ENCODE data around the gene ZBTB16.
A peak's percentile ranks its signal among the peaks of the same experiment; 100 is the strongest.

The ZBTB16 gene

GRCh38 chr11:114109206-114110090 lies 49.9 kb downstream of the ZBTB16 start:
- Histone ChIP-seq H3K4me1 (ENCODE audit: control insufficient read depth, insufficient read depth, low read length) (peaks cover 4% of the 10 kb centered on the region; the same call in 1 of the 2 replicates), H3K36me3 (ENCODE audit: control insufficient read depth, insufficient read depth, low read length) (no peaks in the 10 kb centered on the region), H3K9ac (ENCODE audit: low read depth, low read length) (no peak overlapping the region), H3K9me3 (ENCODE audit: control insufficient read depth, insufficient read depth, low read length) (no peaks in the 10 kb centered on the region), H3K27ac (ENCODE audit: low read depth, low read length) (no peak overlapping the region), H3K27me3 (ENCODE audit: control insufficient read depth, insufficient read depth, low read length) (no peaks in the 10 kb centered on the region), H3K4me3 (ENCODE audit: low read depth, low read length) (no peak overlapping the region)

- Histone ChIP-seq H3K36me3 (ENCODE audit: control insufficient read depth, insufficient read depth, low read length) (no peaks in the 10 kb centered on the region), H3K4me3 (ENCODE audit: low read depth, low read length) (no peak overlapping the region), H3K27me3 (ENCODE audit: control insufficient read depth, insufficient read depth, low read length) (no peaks in the 10 kb centered on the region), H3K9ac (ENCODE audit: low read depth, low read length) (no peak overlapping the region), H3K9me3 (ENCODE audit: control insufficient read depth, insufficient read depth, low read length) (no peaks in the 10 kb centered on the region), H3K27ac (ENCODE audit: low read depth, low read length) (no peak overlapping the region), H3K4me1 (ENCODE audit: control insufficient read depth, insufficient read depth, low read length) (0 out of 2 replicates have a peak, but pooled peaks cover 4% of the 10 kb centered on the region)
These were observed 50.6 kb downstream of the ZBTB16 start for GRCh38 chr11:114110123-114110522.

DNA sequence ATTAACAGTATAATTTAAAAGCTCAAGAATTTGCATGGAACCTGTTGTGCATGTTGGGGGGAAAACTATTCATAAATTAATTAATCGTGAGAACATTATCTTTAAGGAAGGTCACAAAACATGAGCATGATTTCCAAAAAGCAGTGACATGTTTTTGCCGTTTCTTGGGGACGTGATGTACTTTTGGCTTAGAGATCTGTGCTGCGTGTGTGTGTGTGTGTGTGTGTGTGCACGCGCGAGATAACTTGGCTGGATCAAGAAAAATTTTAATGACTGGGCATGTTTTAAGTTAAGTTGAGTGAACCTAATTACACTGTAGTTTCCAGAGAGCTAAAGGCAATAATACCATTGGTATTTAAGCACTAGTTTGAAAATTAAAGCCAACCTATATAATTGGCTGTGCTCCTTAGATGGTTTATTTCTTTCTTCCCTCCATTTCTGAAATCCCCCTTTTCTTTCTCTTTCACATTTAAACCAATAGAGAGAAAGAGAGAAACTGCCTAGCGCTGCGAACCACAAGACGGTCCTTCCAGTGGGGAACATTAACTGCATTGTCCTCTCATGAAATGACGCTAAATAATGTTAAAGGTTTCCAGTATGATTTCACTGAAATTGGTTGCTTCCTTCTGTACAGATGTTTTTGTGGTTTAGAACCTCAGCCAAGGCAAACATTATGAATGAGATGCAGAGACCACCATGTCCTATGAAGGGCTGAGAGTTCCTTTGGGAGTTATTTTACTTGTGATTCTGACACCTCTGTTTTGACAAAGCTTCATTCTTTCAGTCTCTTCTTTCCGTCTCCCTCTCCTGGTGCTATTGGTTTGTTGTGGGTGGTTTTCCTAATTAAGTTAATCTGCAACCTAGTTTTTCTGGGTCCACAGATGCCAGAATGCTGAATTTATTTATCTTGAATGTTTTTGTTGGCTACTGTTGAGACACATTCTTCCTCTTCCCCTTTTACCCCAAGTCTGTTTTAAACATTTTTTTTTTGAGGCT lies 51.7 kb downstream of the ZBTB16 start:
- Histone ChIP-seq H3K9me3 (ENCODE audit: control insufficient read depth, insufficient read depth, low read length) (no peaks in the 10 kb centered on the region), H3K9ac (ENCODE audit: low read depth, low read length) (no peak overlapping the region), H3K27me3 (ENCODE audit: control insufficient read depth, insufficient read depth, low read length) (no peaks in the 10 kb centered on the region), H3K27ac (ENCODE audit: low read depth, low read length) (no peak overlapping the region), H3K4me1 (ENCODE audit: control insufficient read depth, insufficient read depth, low read length) (0 out of 2 replicates have a peak, but pooled peaks cover 4% of the 10 kb centered on the region), H3K4me3 (ENCODE audit: low read depth, low read length) (no peak overlapping the region), H3K36me3 (ENCODE audit: control insufficient read depth, insufficient read depth, low read length) (no peaks in the 10 kb centered on the region)

DNA sequence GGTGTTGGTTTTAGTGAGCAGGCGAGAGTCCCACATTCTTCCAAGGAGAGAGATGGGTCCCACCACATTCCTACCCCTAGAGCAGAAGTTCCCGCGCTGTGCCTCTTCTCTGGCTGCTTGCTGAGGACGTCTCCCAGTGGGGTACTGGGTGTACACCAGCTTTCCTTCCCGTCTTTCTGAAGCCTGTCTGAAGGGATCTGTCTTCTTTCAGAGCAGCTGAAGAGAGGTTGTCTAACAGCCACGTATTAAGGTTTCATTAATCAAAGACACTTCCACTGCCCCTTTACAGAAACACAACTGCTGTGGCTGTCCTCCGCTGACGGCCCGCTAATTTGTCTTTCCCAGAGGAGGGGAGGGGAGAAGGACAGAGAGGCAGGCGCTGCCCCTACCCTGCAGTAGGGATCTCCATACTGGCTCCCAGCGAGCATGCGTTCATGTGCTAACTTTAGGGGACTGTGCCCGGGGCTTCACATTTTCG lies 56.0 kb downstream of the ZBTB16 start:
- Histone ChIP-seq H3K9me3 (ENCODE audit: control insufficient read depth, insufficient read depth, low read length) (no peaks in the 10 kb centered on the region), H3K4me1 (ENCODE audit: control insufficient read depth, insufficient read depth, low read length) (no peaks in the 10 kb centered on the region), H3K27ac (ENCODE audit: low read depth, low read length) (peak overlapping the region; percentile 51), H3K36me3 (ENCODE audit: control insufficient read depth, insufficient read depth, low read length) (no peaks in the 10 kb centered on the region), H3K4me3 (ENCODE audit: low read depth, low read length) (no peak overlapping the region), H3K9ac (ENCODE audit: low read depth, low read length) (no peak overlapping the region), H3K27me3 (ENCODE audit: control insufficient read depth, insufficient read depth, low read length) (no peaks in the 10 kb centered on the region)

GRCh38 chr11:114116357-114116756 lies 56.8 kb downstream of the ZBTB16 start:
- H3K4me1 ChIP-seq (ENCODE audit: control insufficient read depth, insufficient read depth, low read length), result no peaks in the 10 kb centered on the region
- H3K36me3 ChIP-seq (ENCODE audit: control insufficient read depth, insufficient read depth, low read length), result no peaks in the 10 kb centered on the region
- no peak overlapping the region for H3K27ac ChIP-seq (ENCODE audit: low read depth, low read length)
- no peaks in the 10 kb centered on the region for H3K27me3 ChIP-seq (ENCODE audit: control insufficient read depth, insufficient read depth, low read length)
- no peak overlapping the region for H3K9ac ChIP-seq (ENCODE audit: low read depth, low read length)
- no peaks in the 10 kb centered on the region for H3K9me3 ChIP-seq (ENCODE audit: control insufficient read depth, insufficient read depth, low read length)
- no peak overlapping the region for H3K4me3 ChIP-seq (ENCODE audit: low read depth, low read length)

DNA sequence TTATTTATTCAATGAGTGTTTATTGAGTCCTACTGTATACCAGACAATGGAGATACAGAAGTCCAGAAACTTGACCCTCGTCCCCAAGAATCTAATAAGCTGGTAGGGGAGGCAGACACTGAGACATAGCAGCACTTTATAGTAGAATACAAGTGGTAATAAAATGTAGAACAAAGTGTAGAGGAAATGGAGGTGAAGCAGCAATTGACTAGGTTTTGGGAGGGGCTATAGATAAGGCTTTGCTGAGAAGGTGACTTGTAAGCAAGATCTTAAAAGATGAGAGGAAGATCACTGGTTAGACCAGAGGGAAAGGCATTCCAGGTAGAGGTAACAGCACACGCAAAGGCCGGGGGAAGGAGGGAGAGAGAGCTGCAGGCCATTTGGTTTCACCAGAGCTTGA lies 57.3 kb downstream of the ZBTB16 start:
- H3K4me1 ChIP-seq (ENCODE audit: control insufficient read depth, insufficient read depth, low read length), result no peaks in the 10 kb centered on the region
- H3K36me3 ChIP-seq (ENCODE audit: control insufficient read depth, insufficient read depth, low read length), result no peaks in the 10 kb centered on the region
- H3K27ac ChIP-seq (ENCODE audit: low read depth, low read length), result no peak overlapping the region
- no peak overlapping the region for H3K4me3 ChIP-seq (ENCODE audit: low read depth, low read length)
- H3K9me3 ChIP-seq (ENCODE audit: control insufficient read depth, insufficient read depth, low read length), result no peaks in the 10 kb centered on the region
- no peak overlapping the region for H3K9ac ChIP-seq (ENCODE audit: low read depth, low read length)
- H3K27me3 ChIP-seq (ENCODE audit: control insufficient read depth, insufficient read depth, low read length), result no peaks in the 10 kb centered on the region

DNA sequence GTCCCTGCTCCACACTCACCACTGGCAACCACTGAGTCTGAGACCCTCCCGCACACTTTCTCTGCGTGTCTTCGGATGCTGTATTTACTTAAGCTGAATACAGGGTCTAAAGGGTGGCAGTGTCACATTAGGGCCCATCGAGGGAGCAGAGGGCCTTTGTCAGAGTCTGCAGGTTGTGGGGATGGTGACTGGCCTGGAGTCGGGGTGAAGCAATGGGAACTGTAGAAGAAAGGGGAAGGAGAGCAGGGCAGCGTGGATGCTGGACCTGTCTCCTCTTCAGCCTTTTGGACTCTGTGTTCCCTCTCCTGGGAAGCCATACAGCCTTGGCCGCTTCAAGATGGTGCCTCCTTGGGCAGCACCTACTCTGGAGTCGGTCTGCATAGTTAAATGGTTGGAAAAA lies 61.1 kb downstream of the ZBTB16 start:
- no peak overlapping the region for H3K9ac ChIP-seq (ENCODE audit: low read depth, low read length)
- H3K27me3 ChIP-seq (ENCODE audit: control insufficient read depth, insufficient read depth, low read length), result no peaks in the 10 kb centered on the region
- no peaks in the 10 kb centered on the region for H3K36me3 ChIP-seq (ENCODE audit: control insufficient read depth, insufficient read depth, low read length)
- no peaks in the 10 kb centered on the region for H3K9me3 ChIP-seq (ENCODE audit: control insufficient read depth, insufficient read depth, low read length)
- no peak overlapping the region for H3K4me3 ChIP-seq (ENCODE audit: low read depth, low read length)
- no peaks in the 10 kb centered on the region for H3K4me1 ChIP-seq (ENCODE audit: control insufficient read depth, insufficient read depth, low read length)
- H3K27ac ChIP-seq (ENCODE audit: low read depth, low read length), result no peak overlapping the region

DNA sequence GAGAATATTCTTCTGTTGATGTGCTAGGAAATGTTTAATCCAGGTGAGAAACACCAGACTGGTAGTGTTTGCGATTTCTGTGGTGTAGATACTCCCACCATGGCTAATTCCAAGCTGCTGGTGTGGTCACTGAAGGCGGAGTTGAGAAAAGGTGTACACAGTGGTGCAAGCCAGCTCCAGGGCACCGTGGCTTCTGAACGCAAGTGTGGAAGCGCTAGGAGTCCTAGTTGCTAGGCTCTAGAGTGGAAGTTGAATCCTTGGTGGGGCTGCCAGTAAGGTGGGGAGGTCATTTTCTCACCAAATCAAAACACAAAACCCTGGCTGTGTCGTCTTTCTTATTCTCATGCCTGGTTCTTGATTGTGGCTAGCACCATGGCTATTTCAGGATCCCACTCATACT lies 61.6 kb downstream of the ZBTB16 start:
- no peaks in the 10 kb centered on the region for H3K36me3 ChIP-seq (ENCODE audit: control insufficient read depth, insufficient read depth, low read length)
- H3K27me3 ChIP-seq (ENCODE audit: control insufficient read depth, insufficient read depth, low read length), result no peaks in the 10 kb centered on the region
- no peaks in the 10 kb centered on the region for H3K4me1 ChIP-seq (ENCODE audit: control insufficient read depth, insufficient read depth, low read length)
- H3K27ac ChIP-seq (ENCODE audit: low read depth, low read length), result no peak overlapping the region
- no peak overlapping the region for H3K9ac ChIP-seq (ENCODE audit: low read depth, low read length)
- no peaks in the 10 kb centered on the region for H3K9me3 ChIP-seq (ENCODE audit: control insufficient read depth, insufficient read depth, low read length)
- no peak overlapping the region for H3K4me3 ChIP-seq (ENCODE audit: low read depth, low read length)

DNA sequence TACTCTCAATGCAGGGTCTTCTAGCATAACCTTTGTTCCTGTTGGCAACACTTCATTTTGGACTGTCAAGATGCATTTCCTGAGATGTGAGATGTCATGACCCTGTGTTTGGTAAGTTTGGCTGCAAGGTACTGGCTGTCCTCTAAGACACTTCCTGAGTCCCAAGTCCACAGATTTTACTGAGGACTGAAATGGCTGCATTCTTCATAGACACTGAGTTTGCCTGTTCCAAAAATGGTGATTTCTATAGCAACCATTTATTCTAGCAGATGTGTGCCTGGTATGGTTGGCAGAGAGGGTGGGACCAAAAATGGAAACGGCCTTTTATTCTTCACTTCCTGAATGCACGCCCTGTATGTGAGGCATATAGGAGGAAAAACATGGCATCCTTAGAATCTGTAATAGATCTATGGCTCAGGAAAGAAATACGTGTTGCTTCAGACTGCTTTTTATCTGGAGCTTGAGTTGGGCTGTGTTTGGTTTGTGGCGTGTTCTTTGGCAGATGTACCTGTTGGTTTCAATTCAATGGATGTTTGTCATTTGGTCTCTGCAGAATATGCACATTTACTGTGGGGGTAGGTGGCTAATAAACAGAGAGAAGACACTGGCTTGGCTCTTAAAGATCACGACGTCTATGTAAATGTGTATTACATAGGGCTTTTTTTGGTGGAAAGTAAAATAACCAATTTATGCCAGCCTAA lies 62.4 kb downstream of the ZBTB16 start:
- no peak overlapping the region for H3K4me3 ChIP-seq (ENCODE audit: low read depth, low read length)
- H3K36me3 ChIP-seq (ENCODE audit: control insufficient read depth, insufficient read depth, low read length), result no peaks in the 10 kb centered on the region
- H3K9ac ChIP-seq (ENCODE audit: low read depth, low read length), result no peak overlapping the region
- no peak overlapping the region for H3K27ac ChIP-seq (ENCODE audit: low read depth, low read length)
- H3K4me1 ChIP-seq (ENCODE audit: control insufficient read depth, insufficient read depth, low read length), result no peaks in the 10 kb centered on the region
- H3K27me3 ChIP-seq (ENCODE audit: control insufficient read depth, insufficient read depth, low read length), result no peaks in the 10 kb centered on the region
- no peaks in the 10 kb centered on the region for H3K9me3 ChIP-seq (ENCODE audit: control insufficient read depth, insufficient read depth, low read length)

- H3K9me3 ChIP-seq (ENCODE audit: control insufficient read depth, insufficient read depth, low read length), result no peaks in the 10 kb centered on the region
- no peak overlapping the region for H3K4me3 ChIP-seq (ENCODE audit: low read depth, low read length)
- H3K27ac ChIP-seq (ENCODE audit: low read depth, low read length), result no peak overlapping the region
- H3K9ac ChIP-seq (ENCODE audit: low read depth, low read length), result no peak overlapping the region
- no peaks in the 10 kb centered on the region for H3K36me3 ChIP-seq (ENCODE audit: control insufficient read depth, insufficient read depth, low read length)
- H3K27me3 ChIP-seq (ENCODE audit: control insufficient read depth, insufficient read depth, low read length), result no peaks in the 10 kb centered on the region
- no peaks in the 10 kb centered on the region for H3K4me1 ChIP-seq (ENCODE audit: control insufficient read depth, insufficient read depth, low read length)
These were observed 63.2 kb downstream of the ZBTB16 start for GRCh38 chr11:114122686-114123085.
